ENCODE results near the gene CLEC16A.

Gene CLEC16A

GRCh38 chr16:11091021-11091785 lies 146.8 kb downstream of the CLEC16A start:
- DNase-seq = no peak
- no CpG with 5 or more reads among the region's 14 CpGs for WGBS (ENCODE audit: extremely low coverage, insufficient coverage, low lambda C conversion rate)

GRCh38 chr16:11092788-11093571 lies 148.6 kb downstream of the CLEC16A start:
- Histone ChIP-seq H2BK5ac (ENCODE audit: low read length) (no peak overlapping the region), H3K23ac (ENCODE audit: low read length) (no peak overlapping the region), H3K4me1 (ENCODE audit: control insufficient read depth, low read depth, low read length) (peaks cover 4% of the 10 kb centered on the region), H2BK15ac (replicated peaks; ENCODE audit: low read depth) (no peak overlapping the region), H2BK120ac (ENCODE audit: low read depth, low read length) (no peak overlapping the region), H3K79me1 (ENCODE audit: low read length) (no peaks in the 10 kb centered on the region), H3K18ac (ENCODE audit: low read length) (no peak overlapping the region), H4K8ac (ENCODE audit: low read depth, low read length) (no peak overlapping the region), H3K79me2 (ENCODE audit: control insufficient read depth, insufficient read depth, low read length) (no peaks in the 10 kb centered on the region), H3K4me2 (ENCODE audit: low read length) (no peak overlapping the region), H3K27ac (ENCODE audit: low read depth, low read length) (no peak overlapping the region), H3K27me3 (ENCODE audit: insufficient read depth, low read length, poor library complexity) (no peaks in the 10 kb centered on the region), H4K5ac (ENCODE audit: low read length) (no peak overlapping the region), H2AK5ac (ENCODE audit: low read length) (no peak overlapping the region), H3K4ac (ENCODE audit: low read depth, low read length) (no peak overlapping the region), H3K56ac (ENCODE audit: low read length) (no peak overlapping the region), H3K4me3 (ENCODE audit: low read length) (no peak overlapping the region), H3K9ac (ENCODE audit: low read length) (no peak overlapping the region), H3K36me3 (ENCODE audit: control insufficient read depth, insufficient read depth, low read length) (no peaks in the 10 kb centered on the region)
- WGBS (ENCODE audit: extremely low coverage, insufficient coverage, low lambda C conversion rate) = no CpG with 5 or more reads among the region's 12 CpGs
- no peak for DNase-seq

More at GRCh38 chr16:11091021-11091785, 146.8 kb downstream of the CLEC16A start:
- Histone ChIP-seq H3K79me2 (ENCODE audit: control insufficient read depth, insufficient read depth, low read length) (no peaks in the 10 kb centered on the region), H3K23ac (ENCODE audit: low read length) (no peak overlapping the region), H3K27me3 (ENCODE audit: insufficient read depth, low read length, poor library complexity) (no peaks in the 10 kb centered on the region), H3K4me3 (ENCODE audit: low read length) (no peak overlapping the region), H4K8ac (ENCODE audit: low read depth, low read length) (no peak overlapping the region), H4K5ac (ENCODE audit: low read length) (no peak overlapping the region), H2BK15ac (replicated peaks; ENCODE audit: low read depth) (no peak overlapping the region), H3K9ac (ENCODE audit: low read length) (no peak overlapping the region), H3K18ac (ENCODE audit: low read length) (no peak overlapping the region), H2BK5ac (ENCODE audit: low read length) (no peak overlapping the region), H2AK5ac (ENCODE audit: low read length) (no peak overlapping the region), H3K4ac (ENCODE audit: low read depth, low read length) (no peak overlapping the region), H3K27ac (ENCODE audit: low read depth, low read length) (no peak overlapping the region), H2BK120ac (ENCODE audit: low read depth, low read length) (no peak overlapping the region), H3K79me1 (ENCODE audit: low read length) (no peaks in the 10 kb centered on the region), H3K4me1 (ENCODE audit: control insufficient read depth, low read depth, low read length) (peaks cover 8% of the 10 kb centered on the region), H3K56ac (ENCODE audit: low read length) (no peak overlapping the region), H3K36me3 (ENCODE audit: control insufficient read depth, insufficient read depth, low read length) (no peaks in the 10 kb centered on the region), H3K4me2 (ENCODE audit: low read length) (no peak overlapping the region)

- Histone ChIP-seq H3K4me3 (ENCODE audit: low read length) (no peak overlapping the region), H3K23ac (ENCODE audit: low read length) (no peak overlapping the region), H3K79me2 (ENCODE audit: control insufficient read depth, insufficient read depth, low read length) (no peaks in the 10 kb centered on the region), H3K4me1 (ENCODE audit: control insufficient read depth, low read depth, low read length) (peaks cover 2% of the 10 kb centered on the region), H2BK5ac (ENCODE audit: low read length) (peak overlapping the region; percentile 12), H4K5ac (ENCODE audit: low read length) (no peak overlapping the region), H3K27me3 (ENCODE audit: insufficient read depth, low read length, poor library complexity) (no peaks in the 10 kb centered on the region), H2BK120ac (ENCODE audit: low read depth, low read length) (no peak overlapping the region), H3K36me3 (ENCODE audit: control insufficient read depth, insufficient read depth, low read length) (no peaks in the 10 kb centered on the region), H3K18ac (ENCODE audit: low read length) (no peak overlapping the region), H2BK15ac (replicated peaks; ENCODE audit: low read depth) (no peak overlapping the region), H3K27ac (ENCODE audit: low read depth, low read length) (no peak overlapping the region), H3K9ac (ENCODE audit: low read length) (no peak overlapping the region), H2AK5ac (ENCODE audit: low read length) (peak overlapping the region; percentile 15), H4K8ac (ENCODE audit: low read depth, low read length) (no peak overlapping the region), H3K4ac (ENCODE audit: low read depth, low read length) (no peak overlapping the region), H3K79me1 (ENCODE audit: low read length) (no peaks in the 10 kb centered on the region), H3K4me2 (ENCODE audit: low read length) (no peak overlapping the region), H3K56ac (ENCODE audit: low read length) (no peak overlapping the region)
- DNase-seq = no peak
- no CpG with 5 or more reads among the region's 10 CpGs for WGBS (ENCODE audit: extremely low coverage, insufficient coverage, low lambda C conversion rate)
Observed at GRCh38 chr16:11093572-11094074, 149.3 kb downstream of the CLEC16A start.

GRCh38 chr16:11094075-11094856 lies 149.9 kb downstream of the CLEC16A start:
- H3K4ac ChIP-seq (ENCODE audit: low read depth, low read length) = no peak overlapping the region
- no peaks in the 10 kb centered on the region for H3K27me3 ChIP-seq (ENCODE audit: insufficient read depth, low read length, poor library complexity)
- peak overlapping the region; percentile 18 for H3K27ac ChIP-seq (ENCODE audit: low read depth, low read length)
- no peak overlapping the region for H3K18ac ChIP-seq (ENCODE audit: low read length)
- H2BK120ac ChIP-seq (ENCODE audit: low read depth, low read length) = no peak overlapping the region
- H3K4me2 ChIP-seq (ENCODE audit: low read length) = no peak overlapping the region
- peaks cover 2% of the 10 kb centered on the region for H3K4me1 ChIP-seq (ENCODE audit: control insufficient read depth, low read depth, low read length)
- peak overlapping the region; percentile 12 for H2BK5ac ChIP-seq (ENCODE audit: low read length)
- H4K8ac ChIP-seq (ENCODE audit: low read depth, low read length) = no peak overlapping the region
- H3K4me3 ChIP-seq (ENCODE audit: low read length) = no peak overlapping the region
- peak overlapping the region; percentile 38 for H3K56ac ChIP-seq (ENCODE audit: low read length)
- H3K36me3 ChIP-seq (ENCODE audit: control insufficient read depth, insufficient read depth, low read length) = no peaks in the 10 kb centered on the region
- peak overlapping the region; percentile 6 for H3K9ac ChIP-seq (ENCODE audit: low read length)
- no peaks in the 10 kb centered on the region for H3K79me1 ChIP-seq (ENCODE audit: low read length)
- no peak overlapping the region for H2BK15ac ChIP-seq (replicated peaks; ENCODE audit: low read depth)
- DNase-seq = peak; percentile 80
- H3K79me2 ChIP-seq (ENCODE audit: control insufficient read depth, insufficient read depth, low read length) = no peaks in the 10 kb centered on the region
- H4K5ac ChIP-seq (ENCODE audit: low read length) = no peak overlapping the region
- peak overlapping the region; percentile 15 for H2AK5ac ChIP-seq (ENCODE audit: low read length)
- WGBS (ENCODE audit: extremely low coverage, insufficient coverage, low lambda C conversion rate) = no CpG with 5 or more reads among the region's 8 CpGs
- H3K23ac ChIP-seq (ENCODE audit: low read length) = no peak overlapping the region

GRCh38 chr16:11094857-11095565 lies 150.6 kb downstream of the CLEC16A start:
- H3K36me3 ChIP-seq (ENCODE audit: control insufficient read depth, insufficient read depth, low read length) = no peaks in the 10 kb centered on the region
- H3K56ac ChIP-seq (ENCODE audit: low read length) = peak overlapping the region; percentile 29
- H2AK5ac ChIP-seq (ENCODE audit: low read length) = no peak overlapping the region
- H3K4me2 ChIP-seq (ENCODE audit: low read length) = no peak overlapping the region
- H3K4me1 ChIP-seq (ENCODE audit: control insufficient read depth, low read depth, low read length) = peaks cover 6% of the 10 kb centered on the region
- no peak overlapping the region for H3K23ac ChIP-seq (ENCODE audit: low read length)
- no peak overlapping the region for H2BK15ac ChIP-seq (replicated peaks; ENCODE audit: low read depth)
- H3K79me2 ChIP-seq (ENCODE audit: control insufficient read depth, insufficient read depth, low read length) = no peaks in the 10 kb centered on the region
- H3K27ac ChIP-seq (ENCODE audit: low read depth, low read length) = no peak overlapping the region
- H3K79me1 ChIP-seq (ENCODE audit: low read length) = no peaks in the 10 kb centered on the region
- no peak overlapping the region for H4K8ac ChIP-seq (ENCODE audit: low read depth, low read length)
- WGBS (ENCODE audit: extremely low coverage, insufficient coverage, low lambda C conversion rate) = no CpG with 5 or more reads among the region's 10 CpGs
- H3K4ac ChIP-seq (ENCODE audit: low read depth, low read length) = peak overlapping the region; percentile 65
- no peak overlapping the region for H2BK120ac ChIP-seq (ENCODE audit: low read depth, low read length)
- DNase-seq = no peak
- no peak overlapping the region for H3K4me3 ChIP-seq (ENCODE audit: low read length)
- no peak overlapping the region for H3K18ac ChIP-seq (ENCODE audit: low read length)
- no peaks in the 10 kb centered on the region for H3K27me3 ChIP-seq (ENCODE audit: insufficient read depth, low read length, poor library complexity)
- H2BK5ac ChIP-seq (ENCODE audit: low read length) = no peak overlapping the region
- no peak overlapping the region for H4K5ac ChIP-seq (ENCODE audit: low read length)
- H3K9ac ChIP-seq (ENCODE audit: low read length) = no peak overlapping the region
